DND-41 (cell line): Measurements from ENCODE around the gene ARHGEF12.

ENCODE experiments used
- ATAC-seq: fragments of 200-7000 bp; cut with Tn5 transposase; 3 replicates; pipeline ENCODE4 v1.9.1; 2021; ENCODE audit warnings: low read depth; ENCODE audit not compliant: insufficient read depth
- DNase-seq: peaks from one replicate; pipeline ENCODE4 v3.0.0-alpha.2; 2020
- H2AFZ ChIP-seq: 2 replicates; pipeline ENCODE4 v1.6.0; 2012; ENCODE audit warnings: low read depth, low read length
- H3K27ac ChIP-seq: 2 replicates; pipeline ENCODE4 v1.5.1; 2012; ENCODE audit warnings: low read length, inconsistent platforms
- H3K27me3 ChIP-seq: fragments of 200-600 bp; sonication (generic); 2 replicates; pipeline ENCODE4 v1.6.0; 2012; ENCODE audit warnings: low read length, mild to moderate bottlenecking, inconsistent platforms; ENCODE audit not compliant: insufficient read depth, poor library complexity
- H3K36me3 ChIP-seq: 2 replicates; pipeline ENCODE4 v1.5.1; 2012; ENCODE audit warnings: low read length, inconsistent platforms; ENCODE audit not compliant: insufficient read depth
- H3K4me1 ChIP-seq: 2 replicates; pipeline ENCODE4 v1.5.1; 2012; ENCODE audit warnings: mild to moderate bottlenecking, low read length; ENCODE audit not compliant: insufficient read depth
- H3K4me2 ChIP-seq: 2 replicates; pipeline ENCODE4 v1.6.0; 2012; ENCODE audit warnings: mild to moderate bottlenecking, moderate library complexity, low read length, inconsistent platforms; ENCODE audit not compliant: insufficient read depth
- H3K4me3 ChIP-seq, 2 experiments: fragments of 200-600 bp in 1 of 2; shearing (Covaris generic) in 1 of 2; 2 replicates each; pipeline ENCODE4 v1.5.1; 2012 to 2016; ENCODE audit warnings: inconsistent platforms in 2 of 2, low read length in 2 of 2, mild to moderate bottlenecking in 2 of 2, low read depth in 1 of 2, moderate library complexity in 1 of 2
- H3K79me2 ChIP-seq: 2 replicates; pipeline ENCODE4 v1.6.0; 2012; ENCODE audit warnings: low read length, inconsistent platforms; ENCODE audit not compliant: insufficient read depth
- H3K9ac ChIP-seq: 2 replicates; pipeline ENCODE4 v1.6.0; 2012; ENCODE audit warnings: low read depth, mild to moderate bottlenecking, inconsistent platforms, low read length, moderate library complexity
- H3K9me3 ChIP-seq: 2 replicates; pipeline ENCODE4 v1.5.1; 2012; ENCODE audit warnings: low read length, moderate library complexity, mild to moderate bottlenecking, inconsistent platforms; ENCODE audit not compliant: insufficient read depth, severe bottlenecking
- H4K20me1 ChIP-seq: 2 replicates; pipeline ENCODE4 v1.6.0; 2012; ENCODE audit warnings: low read length; ENCODE audit not compliant: insufficient read depth
- EZH2 ChIP-seq: IDR thresholded peaks from 3 replicates; pipeline ENCODE4 v1.6.1; 2012; ENCODE audit warnings: borderline replicate concordance, low read depth, mild to moderate bottlenecking, moderate library complexity, low read length, inconsistent platforms; ENCODE audit not compliant: severe bottlenecking
- TF ChIP-seq, protein P1 (sequence below): IDR thresholded peaks from 2 replicates; pipeline ENCODE4 v1.5.1; 2012; ENCODE audit warnings: borderline replicate concordance, low read length, moderate library complexity, mild to moderate bottlenecking; ENCODE audit not compliant: poor library complexity, severe bottlenecking; ENCODE audit errors: extremely low read depth

The ARHGEF12 gene

GRCh38 chr11:120471994-120472393 lies 135.8 kb downstream of the ARHGEF12 start:
- TF ChIP-seq EZH2, result no peak
- TF ChIP-seq, protein P1, sequence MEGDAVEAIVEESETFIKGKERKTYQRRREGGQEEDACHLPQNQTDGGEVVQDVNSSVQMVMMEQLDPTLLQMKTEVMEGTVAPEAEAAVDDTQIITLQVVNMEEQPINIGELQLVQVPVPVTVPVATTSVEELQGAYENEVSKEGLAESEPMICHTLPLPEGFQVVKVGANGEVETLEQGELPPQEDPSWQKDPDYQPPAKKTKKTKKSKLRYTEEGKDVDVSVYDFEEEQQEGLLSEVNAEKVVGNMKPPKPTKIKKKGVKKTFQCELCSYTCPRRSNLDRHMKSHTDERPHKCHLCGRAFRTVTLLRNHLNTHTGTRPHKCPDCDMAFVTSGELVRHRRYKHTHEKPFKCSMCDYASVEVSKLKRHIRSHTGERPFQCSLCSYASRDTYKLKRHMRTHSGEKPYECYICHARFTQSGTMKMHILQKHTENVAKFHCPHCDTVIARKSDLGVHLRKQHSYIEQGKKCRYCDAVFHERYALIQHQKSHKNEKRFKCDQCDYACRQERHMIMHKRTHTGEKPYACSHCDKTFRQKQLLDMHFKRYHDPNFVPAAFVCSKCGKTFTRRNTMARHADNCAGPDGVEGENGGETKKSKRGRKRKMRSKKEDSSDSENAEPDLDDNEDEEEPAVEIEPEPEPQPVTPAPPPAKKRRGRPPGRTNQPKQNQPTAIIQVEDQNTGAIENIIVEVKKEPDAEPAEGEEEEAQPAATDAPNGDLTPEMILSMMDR, result no peak
- H3K27ac ChIP-seq, result no peak overlapping the region
- H3K4me2 ChIP-seq, result no peak overlapping the region
- no peaks in the 10 kb centered on the region for H3K36me3 ChIP-seq
- H3K9me3 ChIP-seq, result no peaks in the 10 kb centered on the region
- H3K27me3 ChIP-seq, result peaks cover 21% of the 10 kb centered on the region
- H2AFZ ChIP-seq, result no peak overlapping the region
- DNase-seq, result no peak
- no peaks in the 10 kb centered on the region for H4K20me1 ChIP-seq
- H3K79me2 ChIP-seq, result no peaks in the 10 kb centered on the region
- no peak overlapping the region for H3K9ac ChIP-seq
- no peaks in the 10 kb centered on the region for H3K4me1 ChIP-seq
- no peak for ATAC-seq
- no peak overlapping the region for H3K4me3 ChIP-seq

DNA sequence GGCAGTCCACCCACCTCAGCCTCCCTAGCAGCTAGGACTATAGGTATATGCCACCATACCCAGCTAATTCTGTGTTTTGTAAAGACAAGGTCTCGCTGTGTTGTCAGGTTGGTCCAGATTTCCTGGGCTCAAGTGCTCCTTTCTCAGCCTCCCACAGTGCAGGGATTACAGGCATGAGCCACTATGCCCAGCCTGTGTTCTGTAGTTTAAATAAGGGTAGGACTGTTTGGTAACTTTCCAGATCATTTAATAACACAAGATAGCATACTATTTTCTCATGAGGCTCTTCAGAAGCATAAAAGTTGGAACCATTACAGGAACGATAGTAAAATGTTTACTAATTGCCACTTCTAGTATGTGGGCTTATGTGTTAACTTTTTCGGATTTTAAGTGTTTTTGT lies 137.3 kb downstream of the ARHGEF12 start:
- H3K27ac ChIP-seq, result no peak overlapping the region
- ATAC-seq (no peak), DNase-seq (no peak)
- no peaks in the 10 kb centered on the region for H3K9me3 ChIP-seq
- H3K9ac ChIP-seq, result no peak overlapping the region
- H3K4me2 ChIP-seq, result no peak overlapping the region
- TF ChIP-seq, protein P1, result no peak
- TF ChIP-seq EZH2, result no peak
- H3K79me2 ChIP-seq, result no peaks in the 10 kb centered on the region
- H3K27me3 ChIP-seq, result peaks cover 26% of the 10 kb centered on the region
- H3K4me1 ChIP-seq, result no peaks in the 10 kb centered on the region
- no peak overlapping the region for H3K4me3 ChIP-seq
- no peak overlapping the region for H2AFZ ChIP-seq
- no peaks in the 10 kb centered on the region for H4K20me1 ChIP-seq
- H3K36me3 ChIP-seq, result no peaks in the 10 kb centered on the region

DNA sequence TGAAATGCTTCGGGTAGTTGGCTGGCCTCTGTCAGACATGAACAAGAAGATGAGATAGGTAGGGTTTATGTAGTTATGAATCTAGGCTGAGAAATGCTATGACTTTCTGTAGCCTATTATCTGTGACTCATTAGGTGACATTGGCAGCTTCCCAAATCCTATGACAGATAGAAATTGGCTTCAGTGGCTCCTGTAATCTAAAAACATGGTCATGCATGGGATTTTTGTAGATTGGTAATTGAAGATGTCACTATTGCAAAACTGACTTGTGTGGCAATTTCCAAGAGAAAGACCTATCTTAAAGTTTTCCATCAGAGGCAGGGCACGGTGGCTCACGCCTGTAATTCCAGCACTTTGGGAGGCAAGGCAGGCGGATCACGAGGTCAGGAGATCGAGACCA lies 145.9 kb downstream of the ARHGEF12 start:
- Histone ChIP-seq H3K9me3 (no peaks in the 10 kb centered on the region), H3K27me3 (peaks cover 44% of the 10 kb centered on the region), H3K36me3 (no peaks in the 10 kb centered on the region), H3K4me2 (no peak overlapping the region), H3K9ac (no peak overlapping the region), H3K79me2 (no peaks in the 10 kb centered on the region), H3K4me3 (no peak overlapping the region), H2AFZ (no peak overlapping the region), H3K4me1 (no peaks in the 10 kb centered on the region), H4K20me1 (no peaks in the 10 kb centered on the region), H3K27ac (no peak overlapping the region)
- no peak for DNase-seq
- ATAC-seq, result no peak
- no peak for TF ChIP-seq EZH2
- TF ChIP-seq, protein P1, result no peak

GRCh38 chr11:120484722-120485121 lies 148.5 kb downstream of the ARHGEF12 start:
- Histone ChIP-seq H3K4me2 (no peak overlapping the region), H4K20me1 (no peaks in the 10 kb centered on the region), H3K4me1 (no peaks in the 10 kb centered on the region), H3K9me3 (no peaks in the 10 kb centered on the region), H2AFZ (no peak overlapping the region), H3K27ac (no peak overlapping the region), H3K79me2 (no peaks in the 10 kb centered on the region), H3K36me3 (no peaks in the 10 kb centered on the region), H3K9ac (no peak overlapping the region), H3K4me3 (no peak overlapping the region), H3K27me3 (peaks cover 46% of the 10 kb centered on the region)
- ATAC-seq (no peak), DNase-seq (no peak)
- no peak for TF ChIP-seq EZH2
- TF ChIP-seq, protein P1, result no peak
